ENCODE results near the gene DGKB.

DGKB gene

GRCh38 chr7:14381936-14382335 is 520.6 kb downstream of the DGKB start:
- DNase-seq (ENCODE audit: low spot score): no peak

DNA sequence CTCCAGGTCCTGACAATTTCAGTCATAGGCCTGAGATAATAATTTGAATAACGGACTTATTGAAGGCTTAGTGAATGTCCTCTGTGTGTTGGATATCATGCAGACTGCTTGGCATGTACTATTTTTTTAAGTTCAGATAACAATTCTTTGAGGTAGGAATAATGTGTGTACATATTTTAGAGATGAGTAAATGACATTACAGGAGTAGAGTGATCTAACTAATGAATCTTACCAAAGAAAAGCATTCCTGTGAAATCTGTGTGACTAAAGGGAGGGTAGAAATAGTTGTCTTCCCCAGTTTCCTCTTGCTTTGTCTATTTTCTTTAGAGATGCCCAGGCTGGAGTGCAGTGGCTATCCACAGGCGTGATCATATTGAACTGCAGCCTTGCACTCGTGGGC is 521.2 kb downstream of the DGKB start:
- DNase-seq (ENCODE audit: low spot score): no peak

DNA sequence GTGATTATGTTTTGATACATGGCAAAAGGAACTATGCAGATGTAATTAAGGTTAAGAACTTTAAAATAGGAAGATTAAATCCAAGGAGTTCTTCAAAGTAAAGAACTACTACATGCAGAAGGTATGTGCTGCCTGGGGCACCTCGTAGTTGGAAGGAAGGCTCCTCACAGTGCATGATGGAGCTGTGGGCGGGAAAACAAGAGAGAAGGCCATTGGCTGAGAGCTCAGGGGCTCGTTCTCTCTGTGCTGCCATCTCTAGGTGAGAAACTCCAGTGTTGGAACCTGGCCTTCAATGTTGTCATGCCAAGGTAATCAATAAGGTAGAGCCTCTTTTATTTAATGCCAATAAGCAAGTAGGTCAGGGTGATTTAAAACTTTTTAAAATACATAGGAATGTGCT is 521.7 kb downstream of the DGKB start:
- peak; percentile 16 for DNase-seq (ENCODE audit: low spot score)

DNA sequence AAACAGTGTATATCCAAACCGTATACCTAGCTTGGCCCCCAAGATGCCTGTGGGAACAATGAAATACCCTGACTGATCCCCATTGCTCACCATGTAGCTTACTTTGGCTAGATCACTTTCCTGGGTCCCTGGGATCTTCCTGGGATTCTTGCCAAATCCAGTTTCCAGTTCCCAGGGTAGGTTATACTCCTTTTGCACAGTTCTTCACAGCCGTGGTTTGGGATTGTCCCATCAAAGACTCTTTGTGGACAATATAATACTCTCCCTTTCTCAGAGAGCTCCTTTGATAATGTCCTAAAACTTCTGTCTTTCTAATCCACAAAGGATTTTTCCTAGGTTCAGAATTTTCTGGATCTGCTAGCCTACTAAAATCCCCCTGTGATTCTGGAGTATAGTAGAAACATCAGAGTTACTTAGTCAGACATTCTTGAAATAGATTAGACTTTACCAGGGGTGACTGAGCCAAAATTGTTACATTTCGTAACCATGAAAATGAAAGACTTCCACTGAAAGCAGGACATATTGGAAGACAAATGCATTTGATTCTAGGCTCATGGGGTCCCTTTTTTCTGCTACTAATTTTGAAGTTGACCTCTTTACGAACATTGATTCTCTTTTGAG is 524.8 kb downstream of the DGKB start:
- DNase-seq (ENCODE audit: low spot score): no peak

DNA sequence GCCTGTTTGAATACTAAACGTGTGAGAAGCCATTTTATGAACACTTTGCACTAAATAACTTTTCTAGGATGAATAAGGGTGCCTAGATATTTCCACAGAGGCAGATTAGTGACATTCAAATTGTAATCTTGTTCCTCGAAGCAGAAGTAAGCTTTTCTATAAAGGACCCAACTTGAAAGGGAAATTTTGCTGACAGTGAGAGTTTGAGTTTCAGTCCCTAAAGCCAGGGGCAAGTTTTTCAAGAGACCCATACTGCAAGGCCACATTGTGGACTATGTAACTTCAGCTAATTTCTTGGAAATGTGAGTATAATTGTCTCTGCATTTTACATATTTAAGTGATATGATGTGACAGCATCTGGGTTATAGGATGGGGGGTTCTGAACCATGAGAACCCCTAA is 525.8 kb downstream of the DGKB start:
- DNase-seq (ENCODE audit: low spot score): no peak

DNA sequence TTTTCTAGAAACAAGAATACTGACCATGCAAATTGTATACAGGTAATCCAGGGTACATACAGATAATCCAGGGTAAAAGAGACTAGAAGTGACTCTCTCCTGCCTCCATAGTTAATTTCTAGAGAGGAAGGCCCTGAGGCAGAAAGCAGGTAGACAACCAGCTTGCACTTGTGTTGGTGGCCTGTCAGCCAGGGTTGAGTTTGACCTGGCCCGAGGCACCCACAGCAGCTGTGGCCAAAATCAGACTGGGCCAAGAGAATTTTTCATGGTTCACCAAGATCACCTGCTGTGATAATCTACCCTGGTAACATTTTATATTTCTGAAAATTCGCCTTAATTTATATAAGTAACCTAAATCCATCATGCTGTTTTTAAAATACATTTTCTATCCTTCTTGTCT is 526.6 kb downstream of the DGKB start:
- no peak for DNase-seq (ENCODE audit: low spot score)

DNA sequence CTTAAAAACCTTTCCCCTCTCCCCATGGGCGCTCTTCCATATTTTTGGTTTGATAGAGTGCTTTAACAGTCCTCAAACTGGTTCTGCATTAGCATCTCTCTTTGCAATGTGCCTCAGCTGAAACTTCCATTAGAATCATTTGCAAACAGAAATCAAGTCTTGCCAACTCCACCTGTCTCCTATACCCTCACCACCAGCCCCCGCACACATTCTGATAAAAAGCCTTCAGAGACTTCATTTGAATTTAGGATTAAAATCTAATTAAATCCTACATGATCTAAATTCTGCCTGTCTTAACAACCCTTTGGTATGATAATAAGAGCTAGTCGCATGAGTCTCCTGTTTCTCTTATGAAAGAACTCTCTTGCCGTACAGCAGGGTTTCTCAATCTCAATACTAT is 528.2 kb downstream of the DGKB start:
- DNase-seq (ENCODE audit: low spot score): no peak

- no peak for DNase-seq (ENCODE audit: low spot score)
Observed at GRCh38 chr7:14368285-14368684, 534.3 kb downstream of the DGKB start.

- no peak for DNase-seq (ENCODE audit: low spot score)
Observed at GRCh38 chr7:14351167-14351566, 551.4 kb downstream of the DGKB start.

GRCh38 chr7:14341200-14341775 is 561.3 kb downstream of the DGKB start:
- DNase-seq (ENCODE audit: low spot score): no peak

- DNase-seq (ENCODE audit: low spot score): no peak
Observed at GRCh38 chr7:14340393-14341074, 562.0 kb downstream of the DGKB start.

- DNase-seq (ENCODE audit: low spot score): no peak
Observed at GRCh38 chr7:14339861-14340260, 562.7 kb downstream of the DGKB start.

DNA sequence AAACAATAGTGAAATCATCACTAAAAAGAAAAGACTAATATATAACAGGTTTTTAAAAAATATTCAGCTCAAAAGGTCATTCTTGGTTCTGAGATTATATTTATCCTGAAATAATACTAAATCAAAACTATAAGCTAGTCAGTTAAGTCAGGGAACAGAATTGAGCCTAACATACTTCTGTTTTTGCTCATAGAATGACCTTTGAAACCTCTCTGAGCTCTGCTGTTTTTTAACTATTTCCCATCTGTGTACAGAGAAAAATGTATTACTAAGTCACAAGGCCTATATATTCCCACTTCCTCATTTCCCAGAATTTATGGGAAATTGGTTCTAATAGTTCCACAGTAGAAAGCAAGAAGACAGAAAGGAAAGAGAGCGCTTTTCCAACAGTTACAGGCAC is 566.3 kb downstream of the DGKB start:
- no peak for DNase-seq (ENCODE audit: low spot score)

DNA sequence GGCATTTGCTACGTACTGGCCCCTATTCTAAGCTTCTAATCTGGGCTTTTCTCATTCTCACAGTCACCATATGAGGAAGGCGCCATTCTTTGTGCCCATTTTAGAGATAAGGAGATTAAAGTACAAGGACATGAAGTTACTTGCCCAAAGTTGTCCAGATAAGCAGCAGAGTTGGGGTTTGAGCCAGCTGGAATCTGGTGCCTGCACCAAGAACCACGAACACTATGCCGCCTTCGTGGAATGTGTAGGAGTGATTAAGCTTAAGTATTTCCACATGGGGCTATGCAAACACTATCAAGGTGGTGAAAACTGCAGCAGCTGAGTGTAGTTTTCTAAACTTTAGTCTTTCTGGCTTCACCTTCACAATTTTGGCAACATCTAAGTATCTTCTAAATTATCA is 570.4 kb downstream of the DGKB start:
- DNase-seq (ENCODE audit: low spot score): no peak

GRCh38 chr7:14324767-14325166 is 577.8 kb downstream of the DGKB start:
- no peak for DNase-seq (ENCODE audit: low spot score)

DNA sequence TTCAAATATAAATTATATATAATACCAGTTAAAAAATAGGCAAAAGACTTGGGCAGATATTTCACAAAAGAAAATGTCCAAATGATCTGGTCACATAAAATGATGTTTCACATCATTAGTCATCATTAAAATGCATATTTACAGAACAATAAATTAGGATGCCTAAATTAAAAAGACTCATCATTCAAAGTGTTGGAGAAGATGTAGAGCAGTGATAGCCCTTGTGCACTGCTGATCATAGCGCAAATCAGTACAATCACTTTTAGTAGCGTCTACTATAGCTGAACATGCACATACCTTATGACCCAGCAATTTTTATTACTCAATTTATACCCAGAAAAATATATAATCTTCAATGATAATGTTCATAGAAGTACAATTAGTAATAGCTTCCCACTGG is 579.8 kb downstream of the DGKB start:
- DNase-seq (ENCODE audit: low spot score): no peak

GRCh38 chr7:14321947-14322346 is 580.6 kb downstream of the DGKB start:
- no peak for DNase-seq (ENCODE audit: low spot score)

DNA sequence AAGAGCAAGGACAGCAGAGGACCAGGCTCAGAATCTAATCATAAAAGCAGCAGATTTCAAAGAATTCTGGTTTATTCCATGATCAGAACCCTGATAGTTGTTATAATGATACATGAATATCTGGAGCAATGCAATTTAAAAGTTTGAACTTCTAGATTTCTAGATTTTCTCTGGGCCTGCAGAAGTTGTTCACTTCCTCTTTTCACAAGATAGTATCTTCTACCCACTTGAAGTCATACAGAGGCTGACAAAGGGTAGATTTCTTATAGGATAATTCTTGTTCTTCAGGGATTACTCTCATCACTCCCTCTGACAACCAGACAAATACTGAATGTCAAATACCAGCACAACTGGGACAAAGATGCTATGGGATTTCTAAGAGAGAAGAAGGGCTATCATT is 593.1 kb downstream of the DGKB start:
- no peak for DNase-seq (ENCODE audit: low spot score)

GRCh38 chr7:14305233-14305866 is 597.2 kb downstream of the DGKB start:
- no peak for DNase-seq (ENCODE audit: low spot score)

DNA sequence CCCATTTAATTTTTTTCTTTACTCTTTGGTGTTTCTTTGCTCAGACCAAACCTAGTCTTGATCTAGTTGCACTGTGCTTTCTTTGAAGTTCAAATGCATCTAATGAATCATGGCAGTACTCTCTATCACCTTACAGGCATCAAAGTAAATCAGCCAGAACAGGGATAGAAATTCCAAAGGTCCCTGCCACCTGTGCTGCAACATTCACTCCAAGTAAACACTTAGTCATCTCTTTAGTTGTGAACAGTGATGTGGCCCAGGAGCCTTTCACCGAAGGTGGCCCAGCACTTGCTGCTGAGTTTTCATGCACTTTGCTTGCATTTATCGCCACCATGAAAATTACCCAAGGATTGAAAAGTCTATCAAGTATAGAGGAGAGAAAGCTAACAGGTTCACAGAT is 599.0 kb downstream of the DGKB start:
- DNase-seq (ENCODE audit: low spot score): no peak

- no peak for DNase-seq (ENCODE audit: low spot score)
Observed at GRCh38 chr7:14294637-14295036, 607.9 kb downstream of the DGKB start.

DNA sequence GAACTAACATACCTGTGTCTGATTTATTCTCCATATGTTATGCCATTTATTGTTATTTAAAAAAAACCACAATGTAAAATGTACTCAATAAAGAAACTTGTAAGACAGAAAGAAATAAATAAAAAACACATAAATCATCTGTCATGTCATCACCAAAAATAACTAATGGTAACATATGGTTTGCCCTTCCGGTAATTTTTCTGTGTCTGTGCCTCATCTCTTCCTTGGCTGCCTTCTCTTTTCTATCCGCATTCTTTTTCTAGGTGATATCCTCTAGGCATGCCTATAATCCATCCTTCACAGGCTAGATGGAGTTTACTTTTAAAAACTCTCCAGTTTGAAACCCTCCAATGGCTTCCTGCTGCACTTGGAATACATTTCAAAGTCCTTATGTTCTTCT is 609.1 kb downstream of the DGKB start:
- DNase-seq (ENCODE audit: low spot score): no peak

DNA sequence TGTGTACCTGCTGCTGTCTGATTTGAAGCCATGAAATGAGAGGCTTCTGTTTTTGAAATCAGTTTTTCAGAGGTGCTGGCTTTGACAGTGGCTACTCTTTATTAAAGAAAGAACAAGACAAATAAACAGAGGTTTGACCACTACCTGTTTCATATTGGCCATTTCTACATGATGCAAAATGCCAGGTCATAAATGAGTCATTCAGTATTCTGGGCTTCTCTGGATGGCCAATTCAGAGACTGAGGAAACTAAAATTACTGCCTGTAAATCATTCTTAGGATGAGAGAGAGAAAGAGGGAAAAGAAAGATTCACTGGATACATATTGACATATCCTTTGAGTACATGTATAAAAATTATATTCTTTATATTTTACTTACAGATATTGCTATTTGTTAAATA is 609.8 kb downstream of the DGKB start:
- no peak for DNase-seq (ENCODE audit: low spot score)
